ENCODE results near the gene GBP7.
"Not testable (repeated sequence)": the region's sequence is repeated elsewhere in the genome, so short reads cannot be mapped to it uniquely, and the experiment has no call there.

The GBP7 gene

GRCh38 chr1:89169166-89169565 is 6.6 kb downstream of the GBP7 start:
- DNase-seq = no peak

GRCh38 chr1:89167590-89168230 is 8.1 kb downstream of the GBP7 start:
- no peak for DNase-seq

- no peak for DNase-seq
Measured at GRCh38 chr1:89166705-89167104, 9.1 kb downstream of the GBP7 start.

GRCh38 chr1:89165811-89166210 is 10.0 kb downstream of the GBP7 start:
- DNase-seq = no peak

GRCh38 chr1:89151047-89151446 is 24.8 kb downstream of the GBP7 start:
- no peak for DNase-seq

- DNase-seq = no peak
Measured at GRCh38 chr1:89149976-89150375, 25.8 kb downstream of the GBP7 start.

GRCh38 chr1:89149229-89149628 is 26.6 kb downstream of the GBP7 start:
- peak; percentile 40 for DNase-seq

- DNase-seq = no peak
Measured at GRCh38 chr1:89147678-89148658, 27.8 kb downstream of the GBP7 start.

GRCh38 chr1:89146721-89147120 is 29.1 kb downstream of the GBP7 start:
- no peak for DNase-seq

GRCh38 chr1:89143484-89143883 is 32.3 kb downstream of the GBP7 start:
- no peak for DNase-seq

GRCh38 chr1:89142160-89142559 is 33.6 kb downstream of the GBP7 start:
- no peak for DNase-seq

GRCh38 chr1:89133747-89134146 is 42.1 kb downstream of the GBP7 start:
- DNase-seq = no peak

GRCh38 chr1:89130716-89131115 is 45.1 kb downstream of the GBP7 start:
- no peak for DNase-seq

- no peak for DNase-seq
Measured at GRCh38 chr1:89129911-89130310, 45.9 kb downstream of the GBP7 start.

- not testable (repeated sequence) for DNase-seq
Measured at GRCh38 chr1:89128003-89128458, 47.8 kb downstream of the GBP7 start.

GRCh38 chr1:89126602-89127565 is 48.9 kb downstream of the GBP7 start:
- DNase-seq = peak; percentile 16

- peak; percentile 78 for DNase-seq
Measured at GRCh38 chr1:89125913-89126580, 49.8 kb downstream of the GBP7 start, which contains the start of gene GBP2. GBP2 (minus strand) TSS chr1:89126114; CDS start chr1:89121966, 4,148 bp downstream.

- DNase-seq = peak; percentile 4
Measured at GRCh38 chr1:89125240-89125912, 50.4 kb downstream of the GBP7 start.

GRCh38 chr1:89121641-89122040 is 54.2 kb downstream of the GBP7 start:
- DNase-seq = no peak

GRCh38 chr1:89114662-89115061 is 61.1 kb downstream of the GBP7 start:
- no peak for DNase-seq

GRCh38 chr1:89112871-89113613 is 62.8 kb downstream of the GBP7 start:
- no peak for DNase-seq
